HG03025 (cell line): ENCODE measurements around the gene CTNND2.

Experiments
- ATAC-seq: cut with Tn5 transposase; IDR thresholded peaks from one replicate; pipeline ENCODE4 v1.9.1; 2021; ENCODE audit warnings: mild to moderate bottlenecking, moderate library complexity; ENCODE audit not compliant: unreplicated experiment, low FRiP score

The CTNND2 gene

GRCh38 chr5:11230890-11231289 is 673.4 kb downstream of the CTNND2 start:
- ATAC-seq, result no peak

GRCh38 chr5:11227064-11227463 is 677.2 kb downstream of the CTNND2 start:
- ATAC-seq, result no peak

GRCh38 chr5:11224436-11225187 is 679.6 kb downstream of the CTNND2 start:
- ATAC-seq, result no peak

GRCh38 chr5:11222169-11222568 is 682.1 kb downstream of the CTNND2 start:
- ATAC-seq, result no peak

- ATAC-seq, result no peak
These were observed 689.2 kb downstream of the CTNND2 start for GRCh38 chr5:11214864-11215644.

- no peak for ATAC-seq
These were observed 691.5 kb downstream of the CTNND2 start for GRCh38 chr5:11212706-11213105.

GRCh38 chr5:11197726-11198125 is 706.5 kb downstream of the CTNND2 start:
- no peak for ATAC-seq

- no peak for ATAC-seq
These were observed 712.6 kb downstream of the CTNND2 start for GRCh38 chr5:11191673-11192072.

- no peak for ATAC-seq
These were observed 721.7 kb downstream of the CTNND2 start for GRCh38 chr5:11182441-11183080.

- no peak for ATAC-seq
These were observed 722.3 kb downstream of the CTNND2 start for GRCh38 chr5:11181940-11182339.

GRCh38 chr5:11180890-11181289 is 723.4 kb downstream of the CTNND2 start:
- ATAC-seq, result no peak

- ATAC-seq, result no peak
These were observed 726.1 kb downstream of the CTNND2 start for GRCh38 chr5:11177999-11178711.

- ATAC-seq, result no peak
These were observed 729.7 kb downstream of the CTNND2 start for GRCh38 chr5:11174591-11174990.

GRCh38 chr5:11172484-11172883 is 731.8 kb downstream of the CTNND2 start:
- ATAC-seq, result no peak

GRCh38 chr5:11171236-11171635 is 733.0 kb downstream of the CTNND2 start:
- no peak for ATAC-seq

GRCh38 chr5:11166923-11167322 is 737.3 kb downstream of the CTNND2 start:
- ATAC-seq, result no peak

- no peak for ATAC-seq
These were observed 739.5 kb downstream of the CTNND2 start for GRCh38 chr5:11164531-11165294.

- no peak for ATAC-seq
These were observed 747.1 kb downstream of the CTNND2 start for GRCh38 chr5:11157132-11157531.

- ATAC-seq, result no peak
These were observed 750.4 kb downstream of the CTNND2 start for GRCh38 chr5:11153670-11154382.
